NCI-H524 treated with DMSO at 0.1 percent for 48 hours (cell line): ENCODE measurements around the gene ARHGAP44.

Experiments
- DNase-seq: peaks from one replicate; lab custom pipeline; 2025; lab: John Stamatoyannopoulos, UW

Gene ARHGAP44

DNA sequence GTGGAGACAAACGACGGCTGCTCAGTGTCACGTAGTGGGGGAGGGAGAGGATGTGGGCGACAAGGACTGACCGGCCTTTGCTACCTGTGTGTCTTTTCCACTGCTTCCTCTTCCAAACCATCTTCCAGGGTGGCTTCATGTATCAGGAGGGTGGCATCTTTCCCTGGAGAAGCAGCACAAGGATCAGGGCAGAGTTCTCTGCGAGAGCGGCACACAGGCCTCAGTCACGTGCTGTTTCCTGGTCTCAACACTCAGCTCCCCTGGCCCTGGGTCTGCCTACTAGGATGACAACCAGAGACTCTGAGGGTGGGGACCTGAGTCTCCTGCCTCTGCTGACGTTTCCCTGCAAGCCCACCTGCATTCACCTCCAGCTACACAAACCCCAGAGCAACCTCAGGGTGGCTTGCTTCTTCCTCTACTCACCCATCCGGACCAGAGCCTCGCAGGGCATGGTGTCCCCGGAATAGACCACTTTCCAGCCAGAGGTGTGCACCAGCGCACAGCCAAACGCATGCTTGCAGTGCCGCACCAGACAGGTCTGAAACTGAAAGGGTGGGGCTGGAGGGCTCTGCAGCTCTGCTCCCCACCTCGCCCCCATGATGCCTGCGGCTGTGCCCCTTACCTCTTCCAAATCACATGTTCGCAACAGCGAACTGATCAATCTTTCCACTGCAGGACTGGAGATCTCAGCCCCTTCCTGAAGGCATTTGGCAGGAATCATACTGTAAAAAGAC lies 205.2 kb downstream of the ARHGAP44 start:
- no peak for DNase-seq

DNA sequence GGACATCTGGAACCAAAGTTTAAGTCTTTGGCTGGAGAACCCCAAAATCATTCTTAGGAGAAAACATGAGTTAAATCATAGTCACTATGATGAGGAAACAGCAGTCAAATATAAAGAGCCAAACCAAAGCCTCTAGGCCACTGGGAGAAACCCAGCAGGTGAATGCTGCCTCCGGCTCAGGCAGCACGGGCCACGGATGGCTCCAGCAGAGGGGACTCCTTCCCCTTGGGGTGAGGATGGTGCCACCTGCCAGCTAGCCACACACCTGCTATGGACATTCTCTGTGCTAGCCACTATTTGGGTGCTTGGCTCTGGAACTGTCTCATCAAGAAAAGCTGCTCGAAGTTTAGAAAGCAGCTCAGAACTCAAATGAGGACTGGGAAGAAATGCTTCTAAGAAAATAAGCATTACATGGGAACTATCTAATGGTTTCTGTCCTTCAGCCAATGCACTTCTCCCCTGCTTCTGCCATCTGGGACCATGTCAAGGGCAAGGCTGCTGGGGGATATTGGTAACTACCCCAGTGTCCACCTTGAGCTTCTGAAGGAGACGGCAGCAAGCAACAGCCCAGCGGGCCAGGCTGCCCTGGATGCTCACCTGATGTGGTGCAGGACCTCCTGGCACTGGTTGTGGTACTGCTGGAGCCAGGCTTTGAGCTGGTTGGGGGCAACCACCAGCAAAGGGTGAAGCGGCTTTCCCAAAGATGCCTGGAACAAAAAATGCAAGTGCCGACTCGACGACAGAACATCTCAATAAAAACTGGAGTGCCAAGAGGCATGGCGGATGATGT lies 206.0 kb downstream of the ARHGAP44 start:
- no peak for DNase-seq

DNA sequence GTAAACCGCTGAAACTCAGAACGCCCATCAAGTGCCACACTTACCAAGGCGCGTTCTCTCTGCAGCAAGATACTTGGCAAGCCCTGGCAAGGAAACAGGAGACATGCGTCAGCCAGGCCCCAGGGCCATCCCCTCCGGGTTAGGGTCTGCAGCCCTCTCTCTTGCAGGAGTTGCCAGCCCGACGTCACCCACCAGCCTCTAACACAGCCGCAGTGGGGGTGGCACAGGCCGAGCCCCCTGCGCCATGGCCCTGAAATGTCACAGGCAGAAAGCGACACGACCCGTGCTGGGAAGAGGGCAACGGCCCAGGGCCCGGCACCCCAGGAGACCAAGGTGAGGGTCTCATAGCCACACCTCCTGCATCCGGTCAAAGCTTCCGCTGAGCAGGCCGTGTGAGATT lies 206.6 kb downstream of the ARHGAP44 start:
- DNase-seq, result no peak

DNA sequence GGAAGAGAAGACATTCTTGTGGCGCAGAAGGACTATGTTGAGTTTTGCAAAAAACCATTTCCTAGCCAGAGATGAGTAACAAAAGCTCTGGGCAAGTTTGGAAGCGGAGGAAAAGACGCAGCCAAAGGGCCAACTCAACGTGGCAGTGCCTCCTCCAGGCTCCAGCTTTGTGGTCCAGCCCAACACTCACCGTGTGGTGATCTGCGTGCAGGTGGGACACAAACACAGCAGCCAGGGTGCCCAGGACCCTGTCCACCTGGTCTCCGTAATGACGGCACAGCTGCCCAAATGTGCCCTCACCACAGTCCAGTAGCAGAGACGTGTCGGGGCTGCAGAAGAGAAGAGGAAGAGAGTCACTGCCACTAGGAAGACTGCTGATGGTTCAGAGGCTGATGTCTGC lies 207.1 kb downstream of the ARHGAP44 start:
- DNase-seq, result no peak

DNA sequence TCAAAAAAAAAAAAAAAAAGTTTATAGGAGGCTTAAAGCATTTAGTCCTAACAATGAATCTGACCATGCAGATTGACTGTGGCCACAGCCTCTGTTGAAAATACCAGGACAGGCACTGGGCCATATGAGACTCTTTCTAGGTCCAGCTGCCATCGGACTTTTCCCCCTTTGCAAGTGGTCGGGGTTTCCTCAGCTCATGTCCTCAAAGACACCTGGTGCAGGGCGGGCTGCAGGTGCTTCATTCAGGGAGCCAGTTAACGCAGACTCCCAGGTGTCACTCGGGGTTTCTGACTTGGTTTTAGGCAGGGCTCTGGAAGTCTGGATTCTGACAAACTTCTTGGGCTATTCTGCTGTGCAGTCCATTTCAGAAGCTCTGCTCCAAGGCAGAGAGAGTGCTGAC lies 207.6 kb downstream of the ARHGAP44 start:
- no peak for DNase-seq

DNA sequence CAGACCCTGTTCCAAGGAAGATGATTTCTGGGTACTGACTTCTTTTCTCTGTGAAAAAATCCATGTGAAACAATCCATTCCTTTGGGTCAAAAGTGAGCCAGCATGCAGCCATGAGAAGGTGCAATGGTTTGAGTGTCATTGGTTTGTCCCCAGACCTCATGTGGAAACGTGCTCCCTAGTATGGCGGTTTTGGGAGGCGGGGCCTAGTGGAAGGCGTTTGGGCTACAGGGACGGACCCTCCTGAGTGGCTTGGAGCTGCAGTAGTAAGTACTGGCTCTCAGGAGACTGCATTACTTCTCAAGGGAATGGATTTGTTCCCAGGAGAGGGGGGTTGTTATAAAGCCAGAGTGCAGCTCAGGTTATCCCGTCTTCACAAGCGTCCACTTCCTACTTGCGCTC lies 209.2 kb downstream of the ARHGAP44 start:
- no peak for DNase-seq

DNA sequence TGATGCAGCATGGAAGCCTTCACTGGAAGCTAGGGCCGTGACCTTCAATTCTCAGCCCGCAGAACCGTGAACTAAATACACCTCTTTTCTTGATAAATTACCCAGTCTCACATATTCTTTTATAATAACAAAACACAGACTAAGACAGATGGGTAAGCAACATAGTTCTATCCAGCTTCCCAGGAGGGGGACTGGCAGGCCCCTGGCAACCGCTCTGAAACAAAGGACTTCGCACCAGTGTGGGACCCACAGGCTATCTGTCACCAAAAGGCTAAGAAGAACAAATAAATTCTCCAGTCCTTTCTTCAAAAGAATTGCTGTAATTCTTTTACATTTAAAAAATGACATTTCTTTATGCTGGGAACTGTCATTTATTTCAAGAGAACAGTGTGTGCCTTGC lies 209.6 kb downstream of the ARHGAP44 start:
- DNase-seq, result no peak

DNA sequence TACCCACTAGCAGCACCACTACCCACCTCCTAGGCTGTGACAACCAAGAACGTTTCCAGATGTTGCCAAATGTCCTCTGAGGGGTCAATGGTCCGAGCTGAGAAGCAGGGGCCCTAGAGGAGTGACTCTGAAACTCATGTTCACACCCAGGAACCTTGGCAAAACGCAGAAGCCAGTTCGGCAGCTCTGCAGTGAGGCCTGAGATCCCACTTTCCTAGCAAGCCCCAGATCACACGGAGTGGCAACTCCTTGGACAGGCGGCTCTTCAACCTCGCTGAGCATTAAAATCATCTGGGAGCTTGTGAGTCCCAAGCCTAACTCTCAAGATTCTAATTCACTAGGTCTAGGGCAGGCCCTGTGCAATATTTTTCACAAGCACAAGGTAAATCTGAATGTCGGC lies 211.3 kb downstream of the ARHGAP44 start:
- no peak for DNase-seq

DNA sequence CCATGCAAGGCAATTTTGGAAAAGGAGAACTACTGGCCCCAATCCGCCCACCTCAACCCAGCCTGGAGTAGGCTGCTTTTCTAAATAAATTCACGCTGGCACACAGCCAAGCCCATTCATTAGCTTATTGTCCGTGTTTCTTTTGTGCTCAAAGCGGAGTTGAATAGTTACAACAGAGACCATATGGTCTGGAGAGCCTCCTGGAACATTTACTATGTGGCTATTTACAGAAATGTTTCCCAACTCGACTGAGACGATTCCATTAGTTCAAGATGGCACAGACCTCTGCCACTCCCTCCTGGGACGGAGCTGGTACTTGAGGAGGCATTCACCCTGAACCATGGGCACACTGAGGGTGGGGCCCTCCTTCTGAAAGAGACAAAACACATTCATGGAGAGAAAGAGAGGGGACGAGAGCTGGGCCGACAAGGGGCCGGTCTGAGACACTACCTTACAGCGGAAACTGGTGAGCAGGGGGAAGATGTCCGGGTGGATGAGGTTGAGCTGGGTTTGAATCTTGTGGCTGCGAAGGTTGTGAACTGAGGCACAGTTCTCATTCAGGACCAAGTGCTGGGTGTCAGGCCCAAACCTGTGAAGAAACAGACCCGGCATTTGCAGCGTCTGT lies 212.8 kb downstream of the ARHGAP44 start:
- no peak for DNase-seq

DNA sequence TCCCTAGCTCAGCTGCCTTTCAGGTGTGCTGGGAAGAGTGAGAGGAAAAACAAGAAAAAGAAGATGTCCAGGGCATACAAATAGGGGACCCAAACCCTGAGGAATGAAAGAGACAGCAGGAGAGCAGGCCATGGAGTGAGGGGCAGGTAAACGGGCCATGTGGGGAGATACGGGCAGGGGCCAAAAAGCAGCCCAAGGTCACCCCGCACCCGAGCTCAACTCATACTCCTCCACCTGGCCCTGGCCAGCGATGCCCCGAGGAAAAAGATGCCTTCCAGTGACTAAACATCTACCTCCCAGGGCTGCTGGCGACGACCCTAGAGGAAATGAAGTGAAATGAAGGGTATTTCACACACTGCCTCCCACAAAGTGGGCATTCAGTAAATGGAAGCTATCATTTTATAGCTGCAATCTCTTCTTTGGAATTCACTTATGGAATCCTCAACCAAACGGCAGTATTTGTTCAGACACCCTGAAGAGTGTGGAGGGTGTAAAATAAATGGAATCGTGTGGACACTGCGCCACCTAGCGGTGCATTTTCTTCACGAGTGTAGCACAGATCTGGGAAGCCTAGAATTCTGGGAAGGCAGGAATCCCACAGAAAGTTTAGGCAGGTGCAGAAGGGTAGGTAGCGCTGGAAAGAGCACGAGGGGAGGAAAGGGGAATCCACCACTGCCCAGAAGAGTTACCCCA lies 213.6 kb downstream of the ARHGAP44 start:
- DNase-seq, result no peak

DNA sequence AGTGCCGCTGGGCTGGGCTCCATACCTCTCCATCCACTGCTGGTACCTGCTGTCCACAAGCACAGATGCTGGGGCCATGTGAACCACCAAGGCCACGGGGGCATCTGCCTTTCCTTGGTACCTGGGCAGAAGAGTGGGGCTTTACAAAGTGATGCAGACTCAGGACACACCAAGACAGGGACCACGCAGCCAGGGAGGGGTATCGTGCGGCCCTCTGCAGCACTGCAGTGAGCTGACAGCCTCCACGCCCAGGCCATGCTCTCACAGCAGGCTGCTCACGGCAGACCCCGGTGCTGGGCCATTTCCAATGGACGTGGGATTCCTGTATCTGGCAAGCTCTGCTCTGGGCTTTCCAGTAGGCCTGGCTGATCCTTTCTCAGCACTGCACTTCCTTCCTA lies 214.2 kb downstream of the ARHGAP44 start:
- no peak for DNase-seq

DNA sequence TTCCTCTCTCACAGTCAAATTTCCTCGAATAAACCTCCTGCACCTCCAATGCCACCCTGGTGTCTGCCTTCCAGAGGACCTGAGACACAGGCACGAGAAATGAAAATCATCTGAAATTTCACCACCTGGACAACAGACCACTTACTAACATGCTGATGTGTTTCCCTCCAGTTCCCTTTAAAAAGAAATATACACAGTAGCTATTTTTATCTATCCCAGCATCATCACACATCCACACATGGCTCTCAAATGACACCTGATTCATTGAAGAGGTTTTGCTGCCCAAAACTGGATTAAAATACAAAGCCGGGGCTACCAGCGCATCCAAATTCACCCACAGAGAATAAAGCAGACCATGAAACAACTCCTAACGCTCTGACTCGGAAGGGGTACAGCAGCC lies 214.6 kb downstream of the ARHGAP44 start:
- DNase-seq, result no peak

DNA sequence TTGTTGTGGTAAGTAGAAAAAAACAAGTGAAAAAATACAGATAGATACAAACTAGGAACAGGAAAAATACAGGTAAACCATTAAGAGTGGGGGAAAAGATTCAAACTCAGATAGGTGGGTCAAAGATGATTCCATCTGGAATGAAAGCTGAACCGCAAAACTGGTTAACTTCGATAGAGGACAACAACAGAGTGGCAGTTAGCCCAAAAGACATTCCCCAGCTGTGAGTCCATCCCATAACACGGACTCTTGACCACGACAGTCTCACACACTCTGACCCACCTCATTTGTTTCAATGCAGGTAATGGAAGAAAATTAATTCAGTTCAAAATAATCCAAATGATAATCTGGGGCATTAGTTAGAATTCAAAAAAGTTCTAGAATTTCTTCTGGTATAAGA lies 215.0 kb downstream of the ARHGAP44 start:
- no peak for DNase-seq

DNA sequence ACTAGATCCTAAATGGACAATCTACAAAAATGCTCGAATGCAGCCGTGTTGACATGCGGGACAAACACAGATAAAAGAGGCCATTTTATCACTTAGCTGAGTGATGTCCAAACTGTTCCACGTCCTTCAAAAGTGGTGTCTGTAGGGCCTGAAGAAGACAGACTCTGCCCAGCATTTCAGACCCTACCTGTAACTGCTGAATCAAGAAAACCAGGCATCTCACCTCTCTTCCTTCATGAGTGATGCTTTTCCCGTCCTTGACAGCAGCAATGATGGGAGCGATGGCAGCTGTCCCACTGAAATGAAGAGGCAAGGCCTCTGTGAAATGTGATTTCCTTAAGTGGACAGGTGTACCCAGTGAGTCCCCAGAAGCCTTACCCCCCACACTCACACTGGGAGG lies 216.2 kb downstream of the ARHGAP44 start:
- DNase-seq, result no peak

DNA sequence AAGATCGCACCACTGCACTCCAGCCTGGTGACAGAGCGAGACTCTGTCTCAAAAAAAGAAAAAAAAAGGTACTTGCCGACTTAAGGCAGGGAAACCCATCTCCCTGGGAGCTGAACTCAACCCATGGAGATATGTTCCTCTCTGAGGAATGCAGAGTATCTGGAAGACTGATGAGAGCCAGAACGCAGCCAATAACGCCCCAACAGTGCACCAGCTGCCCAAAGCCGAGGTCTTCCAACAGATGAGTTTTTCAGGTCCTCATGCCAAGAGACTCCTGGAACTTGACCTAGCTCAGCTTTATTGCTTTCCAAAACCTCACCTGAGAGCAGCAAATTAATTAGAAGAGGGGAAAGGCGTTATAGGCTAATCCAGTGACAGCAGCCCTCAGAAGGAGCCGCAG lies 219.2 kb downstream of the ARHGAP44 start:
- no peak for DNase-seq

DNA sequence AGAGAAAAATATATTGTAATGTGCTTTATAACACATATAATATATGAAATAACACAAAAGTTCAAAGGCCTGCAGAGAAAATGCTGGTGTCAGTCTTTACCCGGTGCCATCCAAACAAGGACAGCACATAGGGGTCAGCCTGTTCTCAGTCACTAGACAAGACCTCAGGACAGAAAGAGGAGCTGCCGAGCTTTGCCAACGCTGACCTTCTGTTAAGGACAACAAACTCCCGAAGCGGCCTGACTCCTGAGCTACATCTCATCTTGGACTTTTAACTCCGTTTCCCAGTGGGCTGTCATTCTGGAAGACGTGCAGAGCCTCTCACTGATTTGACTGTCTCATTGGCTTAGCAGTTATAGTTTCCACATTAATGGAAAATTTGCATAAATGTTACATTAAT lies 221.7 kb downstream of the ARHGAP44 start:
- DNase-seq, result no peak

DNA sequence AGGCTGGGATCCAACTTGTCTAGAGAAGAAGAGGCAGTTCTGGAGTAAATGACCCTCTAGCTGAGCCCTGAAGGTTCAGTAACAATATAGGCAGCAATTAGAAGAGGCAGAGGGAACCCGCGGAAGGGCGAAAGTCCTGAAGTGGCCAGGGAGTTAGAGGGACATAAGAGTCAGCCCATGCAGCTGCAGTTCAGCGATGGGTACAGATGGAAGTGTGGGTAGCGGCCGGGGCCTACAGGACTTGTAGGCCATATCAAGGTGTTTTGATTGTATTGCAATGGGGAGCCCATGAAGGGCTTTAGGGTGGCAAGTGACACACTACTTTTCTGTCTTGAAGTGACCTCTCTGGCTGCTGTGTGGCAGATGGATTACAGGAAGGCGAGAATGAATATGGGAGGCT lies 225.5 kb downstream of the ARHGAP44 start:
- no peak for DNase-seq

DNA sequence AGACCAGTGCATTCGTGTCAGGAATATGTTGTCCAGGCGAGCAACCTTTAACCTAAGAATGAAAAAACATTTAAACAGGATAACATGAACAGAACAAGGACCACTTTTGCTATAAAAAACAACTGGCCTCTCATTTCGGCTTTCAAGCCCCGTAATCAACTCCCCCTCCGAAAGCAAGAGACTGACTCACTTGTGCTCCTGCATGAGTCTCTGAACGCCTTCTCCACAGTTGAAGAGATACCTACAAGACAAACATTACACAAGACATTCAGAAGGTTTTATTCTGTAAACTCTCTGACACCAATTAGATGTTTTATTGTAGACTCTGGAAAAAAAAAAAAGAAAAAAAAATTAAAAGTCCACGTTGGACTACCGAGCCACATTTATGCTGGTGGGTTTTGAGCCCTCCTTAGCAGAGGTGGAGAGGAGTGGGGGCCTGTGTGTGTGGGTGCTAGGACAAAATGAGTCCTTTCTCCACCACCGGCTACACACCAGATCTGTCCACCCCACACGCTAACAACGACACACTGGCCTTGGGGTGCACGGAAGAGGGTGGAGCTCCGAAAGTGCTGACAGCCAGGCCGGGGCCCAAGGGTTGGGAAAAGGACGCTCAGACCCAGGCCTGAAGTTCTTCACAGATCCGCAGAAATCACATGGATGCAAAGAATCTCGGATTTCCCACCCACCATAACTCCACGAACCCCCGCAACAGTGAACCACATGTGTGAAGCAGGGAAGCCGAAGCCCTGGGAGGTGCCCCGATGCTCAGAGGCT lies 227.8 kb downstream of the ARHGAP44 start:
- DNase-seq, result no peak

DNA sequence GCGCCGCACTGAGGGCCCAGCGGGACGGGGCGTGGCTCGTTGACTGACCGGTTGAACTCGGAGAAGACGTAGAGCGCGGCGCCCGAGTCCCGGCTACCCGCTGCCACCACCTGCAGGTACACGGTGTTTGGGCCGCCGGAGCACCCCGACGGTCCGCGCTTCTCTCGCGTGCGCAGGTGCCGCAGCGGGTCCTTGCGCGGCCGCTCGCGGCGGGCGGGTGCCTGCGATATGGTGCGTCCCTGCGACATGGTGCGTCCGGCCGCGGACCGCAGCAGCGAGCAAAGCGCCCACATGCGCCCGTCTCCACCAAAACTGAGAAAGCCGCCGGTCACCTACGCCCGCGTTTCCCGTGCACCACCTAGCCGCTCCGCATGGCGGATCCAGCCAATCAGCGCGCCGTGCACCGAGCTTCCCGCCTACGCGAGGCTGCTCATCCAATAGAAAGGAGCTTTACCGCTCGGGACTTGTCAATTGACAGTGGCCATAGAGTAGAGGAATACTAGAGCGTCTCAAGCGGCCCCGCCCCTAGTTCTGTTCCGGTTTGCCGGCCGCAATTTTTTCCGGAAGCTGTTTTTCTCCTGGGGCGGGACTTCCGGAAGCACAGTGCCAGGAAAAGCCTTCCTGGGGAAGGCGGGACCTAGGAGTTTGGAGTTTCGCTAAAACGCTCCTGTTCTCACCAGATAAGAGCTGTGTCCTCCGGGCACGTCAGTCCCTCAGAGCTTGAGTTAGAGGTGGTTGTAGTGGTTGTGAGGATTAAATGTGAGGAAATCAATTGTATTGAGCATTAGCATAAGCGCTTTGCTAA lies 228.6 kb downstream of the ARHGAP44 start, which contains the start of gene ELAC2:
Gene ELAC2, minus strand, starts transcription at position 373 of the 805 bp plus-strand sequence. Its CDS starts 80 bp downstream, at position 293.
- DNase-seq, result peak; percentile 89

DNA sequence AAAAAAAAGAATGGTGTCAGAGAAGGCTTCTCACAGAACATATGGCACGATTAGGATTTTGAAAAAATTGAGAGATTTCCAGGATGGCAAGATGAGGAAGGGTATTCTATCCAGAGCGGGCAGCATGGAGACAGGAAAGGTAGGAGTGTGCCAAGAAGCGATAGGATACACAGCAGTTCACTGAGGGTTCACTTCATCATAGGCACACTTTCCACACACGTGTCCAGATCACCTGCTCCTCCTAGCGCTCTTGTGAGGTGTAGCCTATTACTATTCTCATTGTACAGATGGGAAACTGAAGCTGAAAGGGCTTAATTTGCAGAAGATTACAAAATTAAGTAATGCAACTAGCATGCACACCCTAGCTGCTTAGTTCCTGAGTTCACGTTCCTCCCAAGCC lies 234.7 kb downstream of the ARHGAP44 start:
- DNase-seq, result no peak
